Effector memory CD8-positive, alpha-beta T cell (primary cell): ENCODE data around the gene GLOD4.

ENCODE experiments used
- ATAC-seq: fragments of 150-1000 bp; cut with Tn5 transposase; replicated peaks from 2 replicates; pipeline ENCODE4 v1.10.0; 2021; ENCODE audit warnings: mild to moderate bottlenecking, moderate library complexity
- DNase-seq, 3 experiments: peaks; one replicate each; pipeline ENCODE4 v3.0.0; 2021
- H3K27ac Mint-ChIP-seq, 2 donors: one replicate each; pipeline ENCODE4 v1.8.0; 2022; ENCODE audit warnings: mild to moderate bottlenecking in 2 of 2, mixed read lengths in 2 of 2, moderate library complexity in 2 of 2
- H3K27me3 Mint-ChIP-seq, 2 donors: one replicate each; pipeline ENCODE4 v1.8.0; 2022; ENCODE audit warnings: mixed read lengths in 2 of 2
- H3K36me3 Mint-ChIP-seq: one replicate; pipeline ENCODE4 v1.8.0; 2022; ENCODE audit warnings: mild to moderate bottlenecking, moderate library complexity, mixed read lengths; ENCODE audit not compliant: insufficient read depth
- H3K4me1 Mint-ChIP-seq, 2 donors: one replicate each; pipeline ENCODE4 v1.8.0; 2022; ENCODE audit warnings: low read depth in 2 of 2, mixed read lengths in 2 of 2
- H3K4me3 Mint-ChIP-seq, 2 donors: one replicate each; pipeline ENCODE4 v1.8.0; 2022; ENCODE audit warnings: mild to moderate bottlenecking in 2 of 2, mixed read lengths in 2 of 2, moderate library complexity in 2 of 2
- H3K9me3 Mint-ChIP-seq, 2 donors: one replicate each; pipeline ENCODE4 v1.8.0; 2022; ENCODE audit warnings: mixed read lengths in 2 of 2

GLOD4 gene

GRCh38 chr17:733743-734142, 48.3 kb downstream of the GLOD4 start:
- DNase-seq (no peak), ATAC-seq (no peak)
- Mint-ChIP-seq H3K27ac (peak overlapping the region in 1 of 2 donors; percentile 77), H3K36me3 (peaks cover 4% of the 10 kb centered on the region), H3K4me3 (peak overlapping the region; percentile 82 to 88), H3K27me3 (no peaks in the 10 kb centered on the region), H3K9me3 (no peaks in the 10 kb centered on the region), H3K4me1 (peaks cover 12 to 16% of the 10 kb centered on the region in 2 donors)

GRCh38 chr17:732902-733720, 49.0 kb downstream of the GLOD4 start:
- Mint-ChIP-seq H3K27me3 (no peaks in the 10 kb centered on the region), H3K4me3 (peak overlapping the region; percentile 82 to 88), H3K27ac (peak overlapping the region; percentile 32 to 54), H3K36me3 (peaks cover 4% of the 10 kb centered on the region), H3K4me1 (peaks cover 12 to 16% of the 10 kb centered on the region in 2 donors), H3K9me3 (no peaks in the 10 kb centered on the region)
- DNase-seq = no peak
- ATAC-seq = peak; percentile 40

GRCh38 chr17:732067-732901, 49.8 kb downstream of the GLOD4 start, which contains the start of gene TLCD3A:
Gene TLCD3A (plus strand): TSS chr17:732596. CDS start chr17:732648, 52 bp downstream.
- Mint-ChIP-seq H3K9me3 (no peaks in the 10 kb centered on the region), H3K27me3 (no peaks in the 10 kb centered on the region), H3K27ac (peak within 1 kb of the TSS; percentile 32 to 54), H3K36me3 (peaks cover 4% of the 10 kb centered on the region), H3K4me3 (peak within 1 kb of the TSS; percentile 82 to 88), H3K4me1 (peaks cover 12 to 16% of the 10 kb centered on the region in 2 donors)
- peak; percentile 81 for ATAC-seq
- peak; percentile 23 to 47 (median 41) for DNase-seq

- ATAC-seq = peak; percentile 5
- H3K36me3 Mint-ChIP-seq = peaks cover 4% of the 10 kb centered on the region
- H3K27ac Mint-ChIP-seq = peak overlapping the region in 1 of 2 donors; percentile 32
- H3K9me3 Mint-ChIP-seq = no peaks in the 10 kb centered on the region
- peak overlapping the region; percentile 69 for H3K4me3 Mint-ChIP-seq
- no peak for DNase-seq
- H3K27me3 Mint-ChIP-seq = no peaks in the 10 kb centered on the region
- H3K4me1 Mint-ChIP-seq = peaks cover 12 to 16% of the 10 kb centered on the region in 2 donors
Observed at GRCh38 chr17:731644-732066, 50.4 kb downstream of the GLOD4 start.

- H3K27ac Mint-ChIP-seq = no peak overlapping the region
- ATAC-seq (no peak), DNase-seq (no peak)
- no peaks in the 10 kb centered on the region for H3K9me3 Mint-ChIP-seq
- H3K36me3 Mint-ChIP-seq = peaks cover 4% of the 10 kb centered on the region
- H3K27me3 Mint-ChIP-seq = no peaks in the 10 kb centered on the region
- peaks cover 10 to 11% of the 10 kb centered on the region in 2 donors for H3K4me1 Mint-ChIP-seq
- no peak overlapping the region for H3K4me3 Mint-ChIP-seq
Observed at GRCh38 chr17:728911-729310, 53.2 kb downstream of the GLOD4 start.

GRCh38 chr17:726271-726919, 55.7 kb downstream of the GLOD4 start:
- H3K4me1 Mint-ChIP-seq = no peaks in the 10 kb centered on the region
- no peaks in the 10 kb centered on the region for H3K36me3 Mint-ChIP-seq
- H3K4me3 Mint-ChIP-seq = no peak overlapping the region
- DNase-seq (no peak), ATAC-seq (no peak)
- H3K27me3 Mint-ChIP-seq = no peaks in the 10 kb centered on the region
- H3K27ac Mint-ChIP-seq = no peak overlapping the region
- H3K9me3 Mint-ChIP-seq = no peaks in the 10 kb centered on the region

GRCh38 chr17:725746-726145, 56.3 kb downstream of the GLOD4 start:
- H3K27me3 Mint-ChIP-seq = no peaks in the 10 kb centered on the region
- H3K27ac Mint-ChIP-seq = no peak overlapping the region
- no peaks in the 10 kb centered on the region for H3K36me3 Mint-ChIP-seq
- ATAC-seq (no peak), DNase-seq (no peak)
- no peak overlapping the region for H3K4me3 Mint-ChIP-seq
- no peaks in the 10 kb centered on the region for H3K9me3 Mint-ChIP-seq
- no peaks in the 10 kb centered on the region for H3K4me1 Mint-ChIP-seq

GRCh38 chr17:725084-725483, 57.0 kb downstream of the GLOD4 start:
- Mint-ChIP-seq H3K36me3 (no peaks in the 10 kb centered on the region), H3K4me1 (no peaks in the 10 kb centered on the region), H3K27me3 (no peaks in the 10 kb centered on the region), H3K9me3 (no peaks in the 10 kb centered on the region), H3K4me3 (no peak overlapping the region), H3K27ac (no peak overlapping the region)
- ATAC-seq = no peak
- no peak for DNase-seq

- Mint-ChIP-seq H3K4me3 (no peak overlapping the region), H3K27ac (no peak overlapping the region), H3K4me1 (no peaks in the 10 kb centered on the region), H3K9me3 (no peaks in the 10 kb centered on the region), H3K27me3 (no peaks in the 10 kb centered on the region), H3K36me3 (peaks cover 3% of the 10 kb centered on the region)
- DNase-seq (no peak), ATAC-seq (no peak)
Observed at GRCh38 chr17:721540-721937, 60.5 kb downstream of the GLOD4 start.

GRCh38 chr17:720706-721539, 61.2 kb downstream of the GLOD4 start:
- no peak overlapping the region for H3K27ac Mint-ChIP-seq
- DNase-seq = no peak
- H3K36me3 Mint-ChIP-seq = peaks cover 3% of the 10 kb centered on the region
- no peak for ATAC-seq
- no peaks in the 10 kb centered on the region for H3K27me3 Mint-ChIP-seq
- H3K9me3 Mint-ChIP-seq = no peaks in the 10 kb centered on the region
- H3K4me3 Mint-ChIP-seq = no peak overlapping the region
- H3K4me1 Mint-ChIP-seq = no peaks in the 10 kb centered on the region

- no peak for ATAC-seq
- no peak overlapping the region for H3K4me3 Mint-ChIP-seq
Observed at GRCh38 chr17:718075-718474, 64.0 kb downstream of the GLOD4 start.

More at GRCh38 chr17:718075-718474, 64.0 kb downstream of the GLOD4 start:
- Mint-ChIP-seq H3K4me1 (peaks cover 7 to 14% of the 10 kb centered on the region in 2 donors), H3K27ac (no peak overlapping the region), H3K36me3 (peaks cover 20% of the 10 kb centered on the region), H3K27me3 (no peaks in the 10 kb centered on the region), H3K9me3 (no peaks in the 10 kb centered on the region)
- no peak for DNase-seq
